AG20443 (cell line): ENCODE data around the gene KCNE1.
"Not testable (repeated sequence)": the region's sequence is repeated elsewhere in the genome, so short reads cannot be mapped to it uniquely, and the experiment has no call there.

Experiments used
- DNase-seq: peaks from one replicate; pipeline ENCODE4 v3.0.0; 2012; ENCODE audit warnings: low spot score, mixed read lengths

Gene KCNE1

DNA sequence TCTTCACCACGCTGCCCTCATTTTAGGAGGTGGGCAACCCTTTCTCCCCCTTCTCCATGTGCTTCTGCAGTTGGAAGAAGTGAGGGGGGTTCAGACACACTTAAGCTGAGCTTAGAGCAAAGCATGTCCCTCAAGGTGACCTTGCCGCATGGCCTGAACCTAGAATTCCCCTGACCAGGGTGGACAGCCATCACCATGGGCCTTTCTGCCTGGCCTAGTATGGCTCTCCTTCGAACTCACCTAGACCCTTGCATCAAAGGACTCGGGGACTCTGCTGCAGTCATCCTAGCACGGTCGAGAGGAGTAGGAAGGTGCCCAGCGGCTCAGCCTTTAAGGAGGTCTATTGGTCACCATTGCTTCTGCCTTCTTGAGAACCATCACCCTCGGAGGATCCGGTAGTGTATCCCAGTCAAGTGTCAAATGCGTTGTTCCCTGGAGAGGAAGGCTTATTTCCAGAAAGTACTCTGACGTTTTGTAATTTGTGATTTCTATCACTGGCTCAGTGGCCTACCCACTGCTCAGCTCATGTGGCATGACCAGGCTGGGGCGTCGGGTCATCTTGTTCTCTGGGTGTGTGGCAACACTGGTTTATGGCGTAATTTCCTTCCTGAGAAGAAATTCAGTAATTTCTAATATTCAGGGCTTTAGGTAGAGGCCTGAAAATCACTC lies at the start of gene KCNE1:
KCNE1 (minus strand) TSS at position 424 of the 669 bp plus-strand sequence. CDS start 62,576 bp downstream, outside the sequence.
- peak; percentile 42 for DNase-seq

- no peak for DNase-seq
Measured at GRCh38 chr21:34561806-34562205, 49.8 kb upstream of the KCNE1 start.

DNA sequence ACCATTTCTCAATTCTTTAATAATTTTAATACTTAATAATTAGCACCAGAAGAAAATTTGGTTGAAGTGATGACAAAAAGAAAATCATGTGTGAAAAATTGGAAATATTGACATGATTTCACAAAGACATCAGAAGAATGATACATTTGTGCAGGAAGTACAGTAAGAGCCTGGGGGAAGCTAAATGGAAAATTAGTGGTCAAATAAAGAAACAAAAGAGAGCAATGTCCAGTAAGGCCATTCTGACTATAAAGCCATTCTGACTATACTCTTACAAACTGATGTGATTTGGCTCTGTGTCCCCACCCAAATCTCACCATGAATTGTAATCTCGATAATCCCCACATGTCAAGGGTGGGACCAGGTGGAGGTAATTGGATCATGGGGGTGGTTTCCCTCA lies 48.6 kb upstream of the KCNE1 start:
- no peak for DNase-seq

DNA sequence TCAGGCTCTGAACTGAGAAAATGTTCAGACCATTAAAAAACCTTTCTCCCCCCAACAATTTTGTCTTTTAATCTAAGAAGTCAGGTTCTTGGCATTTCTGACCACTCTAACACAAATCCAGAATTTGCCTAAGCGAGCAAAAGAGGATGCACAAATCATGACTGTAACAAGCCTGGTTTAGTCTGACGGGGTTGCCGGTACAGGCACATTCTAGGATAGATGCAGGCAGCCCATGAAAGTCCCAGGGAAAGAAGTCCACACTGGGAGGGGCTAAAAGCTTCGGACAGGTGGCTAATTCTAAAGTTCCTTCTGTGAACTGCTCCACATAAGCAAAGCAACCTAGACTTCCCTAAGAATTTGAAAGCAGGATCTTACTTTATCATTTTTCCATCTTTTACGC lies 48.0 kb upstream of the KCNE1 start:
- no peak for DNase-seq

DNA sequence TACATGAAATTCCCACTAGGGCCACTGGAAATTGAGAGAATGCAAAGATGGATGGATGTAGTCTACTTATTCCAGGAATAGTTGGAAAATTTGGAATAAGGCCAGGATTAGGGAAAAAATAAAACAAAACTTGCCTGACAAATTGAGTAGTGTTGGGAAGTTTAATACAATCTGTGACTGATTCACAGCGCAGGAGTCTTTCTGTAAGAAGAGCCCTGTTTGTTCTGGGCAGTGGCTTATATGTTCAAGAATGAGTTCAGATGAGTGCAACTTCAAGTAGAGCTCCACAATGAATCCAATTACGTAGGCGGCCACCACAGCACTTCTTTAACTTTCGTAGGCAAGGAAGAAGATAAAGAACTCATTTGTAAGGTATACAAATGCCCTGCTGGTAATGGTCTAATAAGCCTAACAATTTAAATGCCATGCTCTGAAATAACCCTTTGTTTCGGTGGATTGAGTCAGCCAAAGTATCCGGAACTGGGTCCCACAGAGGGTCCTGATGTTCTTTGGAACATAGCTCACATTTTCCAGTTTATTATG lies 47.1 kb upstream of the KCNE1 start:
- no peak for DNase-seq

DNA sequence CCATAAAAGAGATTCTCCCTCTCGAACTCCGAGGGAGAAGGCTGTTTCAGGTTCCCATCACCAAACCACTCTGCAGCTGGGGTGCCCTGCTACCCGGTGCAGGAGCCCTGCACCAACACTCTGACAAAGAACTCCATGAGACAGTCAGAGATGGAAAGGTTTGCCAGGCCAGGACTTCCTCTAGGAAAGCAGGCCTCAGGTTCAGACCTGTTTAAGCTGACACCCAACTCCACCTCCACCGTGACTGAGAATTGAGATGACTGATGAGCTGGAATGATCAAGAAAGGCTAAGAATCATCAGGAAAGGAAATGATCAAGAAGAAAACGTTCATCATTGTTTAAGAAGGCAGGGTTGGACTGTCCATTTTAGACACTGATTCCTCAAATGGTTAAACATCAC lies 46.2 kb upstream of the KCNE1 start:
- DNase-seq = no peak

- DNase-seq = no peak
Measured at GRCh38 chr21:34557261-34557660, 45.3 kb upstream of the KCNE1 start.

- DNase-seq = not testable (repeated sequence)
Measured at GRCh38 chr21:34554670-34555069, 42.7 kb upstream of the KCNE1 start.

DNA sequence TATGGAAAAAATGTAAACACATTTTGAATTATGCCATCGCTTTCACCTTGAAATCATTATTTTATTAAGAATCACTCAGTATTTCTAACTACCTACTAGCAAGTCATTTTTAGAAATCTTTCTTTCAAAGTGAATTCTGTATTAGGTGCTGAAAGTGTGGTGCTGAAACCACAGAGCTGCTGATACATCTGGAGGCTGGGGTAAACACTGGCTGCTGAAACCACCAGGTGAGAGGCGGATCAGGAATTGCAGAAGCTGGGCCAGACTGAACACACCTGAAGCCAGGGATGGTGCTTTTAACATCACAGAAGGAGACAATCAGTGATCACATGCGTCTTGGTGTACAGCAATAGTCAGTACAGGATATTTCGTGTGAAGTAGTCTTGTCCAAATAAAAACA lies 42.2 kb upstream of the KCNE1 start:
- no peak for DNase-seq

- peak; percentile 74 for DNase-seq
Measured at GRCh38 chr21:34553151-34553952, 41.3 kb upstream of the KCNE1 start.

- DNase-seq = no peak
Measured at GRCh38 chr21:34552360-34553098, 40.5 kb upstream of the KCNE1 start.

DNA sequence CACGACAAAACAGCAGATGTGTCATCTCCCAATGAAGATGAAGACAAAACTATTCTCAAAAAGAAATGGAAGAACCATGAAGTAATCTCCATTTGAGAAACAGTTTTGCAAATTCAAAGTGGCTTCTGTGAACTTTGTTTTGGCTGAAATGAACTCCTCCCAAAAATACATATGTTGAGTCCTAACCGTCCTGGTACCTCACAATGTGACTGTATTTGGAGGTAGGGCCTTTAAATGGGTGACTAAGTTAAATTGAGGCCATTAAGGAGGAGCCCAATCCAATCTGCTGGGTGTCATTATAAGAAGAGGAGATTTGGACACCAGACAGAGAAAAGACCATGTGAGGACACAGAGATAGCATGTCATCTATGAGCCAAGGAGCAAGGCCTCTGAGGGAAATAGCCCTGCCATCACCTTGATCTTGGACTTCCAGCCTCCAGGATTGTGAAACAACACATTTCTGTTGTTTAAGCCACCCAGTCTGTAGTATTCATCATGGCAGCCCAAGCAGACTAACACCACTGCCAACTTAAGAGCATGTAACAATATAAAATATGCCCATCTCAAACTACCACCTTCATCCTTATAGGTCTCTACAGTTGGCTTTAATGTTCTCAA lies 38.3 kb upstream of the KCNE1 start:
- no peak for DNase-seq

GRCh38 chr21:34548781-34549376 lies 36.9 kb upstream of the KCNE1 start:
- no peak for DNase-seq

GRCh38 chr21:34546542-34546941 lies 34.5 kb upstream of the KCNE1 start:
- no peak for DNase-seq

GRCh38 chr21:34545079-34545884 lies 33.3 kb upstream of the KCNE1 start:
- peak; percentile 85 for DNase-seq

- DNase-seq = peak; percentile 61
Measured at GRCh38 chr21:34544032-34544496, 32.1 kb upstream of the KCNE1 start.

- DNase-seq = no peak
Measured at GRCh38 chr21:34543017-34543416, 31.0 kb upstream of the KCNE1 start.

- no peak for DNase-seq
Measured at GRCh38 chr21:34540206-34540605, 28.2 kb upstream of the KCNE1 start.

GRCh38 chr21:34537838-34538237 lies 25.8 kb upstream of the KCNE1 start:
- no peak for DNase-seq

GRCh38 chr21:34536820-34537219 lies 24.8 kb upstream of the KCNE1 start:
- no peak for DNase-seq

DNA sequence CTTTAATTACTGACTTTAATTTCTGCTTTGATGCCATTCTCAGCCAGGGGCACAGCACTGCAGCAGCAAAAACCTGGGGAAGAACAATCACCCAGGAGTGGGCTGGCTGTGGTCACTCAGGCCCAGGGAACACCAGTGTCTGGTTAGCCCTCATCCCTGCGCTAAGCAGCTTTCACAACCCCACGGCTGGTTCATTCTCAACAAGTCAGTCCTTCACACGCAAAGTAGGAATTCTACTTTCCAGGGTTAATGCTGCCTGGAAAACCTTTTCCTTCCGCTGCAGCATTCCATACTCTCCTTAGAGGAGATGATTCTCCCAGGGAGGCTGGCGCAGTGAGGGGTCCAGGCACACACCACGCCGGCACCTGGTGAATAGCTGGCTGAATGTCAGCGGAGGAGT lies 24.3 kb upstream of the KCNE1 start:
- no peak for DNase-seq
